HG02970 (cell line): ENCODE results near the gene FEM1B.

Source experiments
- ATAC-seq: cut with Tn5 transposase; IDR thresholded peaks from one replicate; pipeline ENCODE4 v1.9.1; 2021; ENCODE audit warnings: mild to moderate bottlenecking, moderate library complexity, moderate number of reproducible peaks; ENCODE audit not compliant: unreplicated experiment, low FRiP score

Gene FEM1B

GRCh38 chr15:68258692-68259091 lies 18.9 kb upstream of the FEM1B start:
- no peak for ATAC-seq

GRCh38 chr15:68259883-68260282 lies 17.7 kb upstream of the FEM1B start:
- ATAC-seq: no peak

GRCh38 chr15:68261241-68261640 lies 16.3 kb upstream of the FEM1B start:
- ATAC-seq: no peak

DNA sequence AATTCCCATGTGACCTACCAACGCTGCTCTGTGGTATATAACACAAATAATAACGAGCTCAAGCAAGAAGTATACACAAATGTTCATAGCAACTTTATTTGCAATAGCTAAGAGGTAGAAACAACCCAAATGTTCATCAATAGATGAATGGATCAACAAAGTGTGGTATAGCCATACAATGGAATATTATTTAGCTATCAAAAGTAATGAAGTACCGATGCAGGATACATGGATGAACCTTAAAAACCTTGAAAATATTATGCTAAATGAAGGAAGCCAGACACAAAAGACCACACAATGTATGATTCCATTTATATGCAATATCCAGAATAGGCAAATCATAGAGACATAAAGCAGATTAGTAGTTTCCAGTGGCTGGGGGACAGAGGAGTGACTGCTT lies 15.6 kb upstream of the FEM1B start:
- ATAC-seq: no peak

DNA sequence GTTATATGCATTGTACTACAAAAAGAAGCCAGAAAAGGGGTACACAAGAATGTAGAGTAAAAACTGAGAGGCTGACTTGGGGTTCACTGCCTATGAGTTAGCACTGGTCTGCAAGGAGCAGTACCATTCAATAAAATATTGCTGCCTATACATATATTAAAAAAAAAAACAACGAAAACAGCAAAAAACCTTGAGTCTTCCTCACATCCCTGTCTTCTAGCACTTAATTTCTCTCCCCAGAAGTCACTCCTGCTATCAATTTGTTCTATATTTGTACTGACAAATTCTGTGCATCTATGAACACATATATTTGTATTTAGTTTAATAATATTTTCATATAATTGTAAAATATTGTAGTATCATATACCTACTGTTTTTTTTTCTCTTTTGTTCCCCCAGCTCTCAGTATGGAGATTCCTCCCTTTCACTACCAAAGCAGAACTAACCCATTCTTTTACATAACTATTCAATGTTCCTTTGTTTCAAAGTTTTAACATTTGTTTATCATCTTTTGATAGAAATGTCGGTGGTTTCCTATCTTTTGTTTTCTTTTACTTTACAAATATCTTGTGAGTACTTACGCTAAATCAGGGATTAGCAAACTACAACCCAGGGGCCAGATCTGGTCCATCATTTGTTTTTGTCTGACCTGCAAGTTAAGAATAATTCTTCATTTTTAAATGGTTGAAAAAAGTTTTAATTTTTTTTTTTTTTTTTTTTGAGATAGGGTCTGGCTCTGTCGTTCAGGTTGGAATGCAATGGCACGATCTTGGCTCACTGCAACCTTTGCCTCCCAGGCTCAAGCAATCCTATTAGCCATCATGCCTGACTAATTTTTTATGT lies 14.8 kb upstream of the FEM1B start:
- no peak for ATAC-seq

DNA sequence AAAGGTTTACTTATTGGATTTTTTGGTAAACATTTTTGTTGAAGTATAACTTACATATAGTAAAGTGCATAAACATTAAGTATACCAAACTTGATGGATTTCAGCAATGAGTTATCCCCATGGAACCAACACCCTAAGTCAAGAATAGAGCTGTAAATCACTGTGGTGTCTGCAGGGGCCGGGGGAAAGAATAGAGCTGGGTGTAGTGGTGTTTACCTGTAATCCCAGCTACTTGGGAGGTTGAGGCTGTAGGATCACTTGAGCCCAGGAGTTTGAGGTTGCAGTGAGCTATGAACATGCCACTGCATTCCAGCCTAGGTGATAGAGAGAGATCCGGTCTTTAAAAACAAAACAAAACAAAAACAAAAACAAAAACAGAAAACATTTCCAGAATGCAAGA lies 13.3 kb upstream of the FEM1B start:
- ATAC-seq: no peak

DNA sequence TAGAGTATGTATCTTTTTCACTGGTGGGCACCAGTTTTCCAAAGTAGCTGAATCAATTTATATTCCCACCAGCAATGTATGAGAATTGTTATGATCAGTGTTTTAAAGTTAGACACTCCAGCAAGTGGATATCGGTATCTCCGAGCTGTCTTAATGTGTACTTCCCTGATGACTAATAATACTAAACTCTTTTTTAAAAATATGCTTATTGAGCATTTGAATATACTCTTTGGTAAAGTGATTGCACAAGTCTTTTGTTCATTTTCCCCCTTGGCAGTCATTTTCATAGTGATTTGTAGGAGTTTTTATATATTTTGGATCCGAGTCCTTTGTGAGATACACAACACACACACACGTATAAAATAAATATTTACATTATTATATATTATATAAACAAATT lies 12.5 kb upstream of the FEM1B start:
- no peak for ATAC-seq

DNA sequence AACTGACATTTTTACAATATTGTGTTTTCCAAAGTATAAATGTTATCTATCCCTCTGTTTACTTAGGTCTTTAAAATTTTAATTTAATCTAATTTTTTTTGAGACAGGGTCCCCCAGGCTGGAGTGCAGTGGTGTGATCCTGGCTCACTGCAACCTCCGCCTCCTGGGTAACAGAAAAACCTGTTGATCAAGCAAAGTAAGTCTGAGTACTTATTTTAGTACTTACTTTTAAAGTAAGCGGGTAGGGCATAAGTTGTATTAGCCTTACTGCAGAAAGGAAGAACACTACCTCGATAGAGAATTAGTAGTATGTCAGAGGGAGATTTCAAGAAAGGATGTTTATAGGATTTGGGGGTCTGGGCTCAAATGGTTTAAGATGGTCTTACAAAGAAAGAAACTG lies 11.9 kb upstream of the FEM1B start:
- no peak for ATAC-seq

DNA sequence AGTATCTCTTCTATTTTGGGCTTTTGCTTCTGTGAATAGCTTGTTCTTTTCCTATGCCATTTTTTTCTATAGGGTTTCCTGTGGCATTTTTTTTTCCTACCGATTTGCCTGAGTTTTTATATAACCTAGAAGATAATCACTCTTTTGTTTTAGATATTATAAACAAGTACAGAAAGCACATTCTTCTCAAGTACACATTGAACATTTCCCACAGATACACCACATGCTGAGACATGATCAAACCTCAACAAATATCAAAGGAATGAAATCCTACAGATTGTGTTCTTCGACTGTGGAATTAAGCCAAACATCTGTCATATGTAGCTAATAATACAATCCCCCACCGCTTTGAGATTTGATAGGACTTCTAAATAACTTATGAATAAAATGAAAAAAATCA lies 9.1 kb upstream of the FEM1B start:
- ATAC-seq: no peak

GRCh38 chr15:68271854-68272471 lies 5.6 kb upstream of the FEM1B start:
- ATAC-seq: no peak

GRCh38 chr15:68272721-68273271 lies 4.7 kb upstream of the FEM1B start:
- no peak for ATAC-seq

DNA sequence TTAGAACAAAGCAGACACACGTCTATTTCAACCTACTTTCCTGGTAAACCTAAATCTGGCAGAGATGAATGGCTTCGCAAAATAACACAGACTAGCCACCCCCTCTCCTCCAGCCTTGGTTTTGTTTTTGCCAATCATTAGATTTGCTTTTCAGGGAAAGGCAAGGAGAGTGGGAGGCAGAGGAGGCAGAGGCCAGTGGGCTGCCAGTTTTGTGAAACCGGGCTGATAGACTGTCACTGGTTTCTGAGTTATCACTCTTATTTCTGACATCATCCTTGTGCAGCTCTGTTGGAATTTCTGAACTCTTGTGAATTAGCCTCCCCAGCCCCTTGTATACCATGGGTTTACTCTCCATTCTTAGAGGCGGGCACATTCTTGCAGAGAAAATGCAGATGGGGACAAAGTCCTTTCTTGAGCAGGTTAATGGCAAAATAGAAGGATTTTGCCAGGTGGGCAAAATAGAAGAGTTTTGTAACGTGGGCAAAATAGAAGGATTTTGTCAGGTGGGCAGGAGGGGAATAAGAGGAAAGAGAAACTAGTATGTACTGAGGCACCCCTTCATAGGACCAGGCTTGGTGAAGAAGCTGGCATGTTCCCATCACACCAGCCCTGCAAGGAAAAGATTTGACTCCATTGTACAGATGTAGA lies 3.2 kb upstream of the FEM1B start:
- ATAC-seq: no peak

GRCh38 chr15:68275165-68275746 lies 2.3 kb upstream of the FEM1B start:
- no peak for ATAC-seq

- no peak for ATAC-seq
These were observed 877 bp upstream of the FEM1B start for GRCh38 chr15:68276668-68277067.

DNA sequence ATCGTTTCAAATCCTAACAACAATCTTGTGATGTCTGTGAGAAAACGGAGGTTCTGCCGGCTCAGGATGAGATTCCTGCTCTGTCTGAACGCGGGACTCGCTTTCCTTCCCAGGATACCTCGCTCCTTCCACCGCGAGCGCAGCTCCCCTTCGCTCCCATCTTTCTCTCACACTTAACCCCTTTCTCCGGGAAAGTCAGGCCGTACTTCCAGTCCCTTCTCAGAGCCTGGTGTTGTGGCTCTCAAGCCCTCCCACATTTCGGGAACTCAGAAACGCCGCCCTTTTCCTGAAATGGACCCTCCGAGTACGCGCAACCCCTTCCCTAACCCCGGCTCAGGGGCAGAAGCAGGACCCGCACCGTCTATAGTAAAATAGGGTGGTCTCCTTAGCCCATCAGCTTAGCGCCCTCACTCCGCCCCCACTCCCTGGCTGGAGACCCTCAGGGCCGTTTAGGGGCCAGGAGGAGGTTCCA lies 378 bp upstream of the FEM1B start:
- no peak for ATAC-seq

- peak; percentile 49 for ATAC-seq
These were observed 725 bp downstream of the FEM1B start for GRCh38 chr15:68278345-68278594.

- no peak for ATAC-seq
These were observed 1.3 kb downstream of the FEM1B start for GRCh38 chr15:68278595-68279405.

DNA sequence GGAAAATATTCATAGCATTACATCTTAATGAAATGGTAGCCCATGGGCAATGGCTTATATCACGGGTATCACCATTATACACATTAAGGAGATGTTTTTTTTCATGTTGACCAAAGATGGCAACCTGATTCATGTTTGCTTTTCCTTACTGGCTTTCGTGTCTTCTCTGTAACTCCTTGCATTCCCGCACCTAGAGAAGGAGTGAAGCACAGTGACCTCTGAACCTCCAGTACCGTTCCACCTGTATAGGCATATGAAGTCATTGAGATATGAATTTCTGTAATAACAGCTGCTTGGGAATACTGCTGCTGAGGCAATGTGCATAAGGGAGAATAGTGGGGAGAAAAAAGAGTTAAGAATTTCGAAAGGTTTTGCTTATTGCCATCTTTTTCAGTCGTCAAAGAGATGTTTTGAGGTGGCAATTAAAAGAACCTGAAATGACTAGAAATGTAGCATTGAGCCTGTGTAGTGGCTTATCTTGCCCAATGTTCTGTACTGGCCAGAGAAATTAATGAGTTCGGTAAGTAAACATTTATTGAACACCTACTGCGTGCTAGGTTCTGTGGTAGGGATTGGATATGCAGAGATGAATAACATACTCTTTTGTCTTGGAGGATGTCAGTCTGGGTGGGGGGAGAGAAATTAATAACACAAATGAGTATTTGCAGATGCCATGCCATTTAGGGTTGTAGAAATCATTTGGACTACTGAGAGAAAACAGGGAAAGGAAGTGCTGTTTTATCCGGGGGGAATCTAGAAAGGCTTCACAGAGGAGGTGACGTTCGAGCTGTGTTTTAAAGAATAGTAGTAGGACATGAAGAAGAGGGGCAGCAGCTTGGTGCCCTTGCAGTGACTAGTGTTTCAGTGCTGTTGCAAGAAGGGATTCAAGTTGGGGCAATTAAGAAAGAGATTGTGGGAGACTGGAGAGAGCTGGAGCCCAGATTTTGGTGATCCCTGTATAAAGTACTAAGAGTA lies 2.5 kb downstream of the FEM1B start:
- no peak for ATAC-seq

- no peak for ATAC-seq
These were observed 3.5 kb downstream of the FEM1B start for GRCh38 chr15:68281008-68281407.
